ENCODE measurements around the gene LSAMP.

DNA sequence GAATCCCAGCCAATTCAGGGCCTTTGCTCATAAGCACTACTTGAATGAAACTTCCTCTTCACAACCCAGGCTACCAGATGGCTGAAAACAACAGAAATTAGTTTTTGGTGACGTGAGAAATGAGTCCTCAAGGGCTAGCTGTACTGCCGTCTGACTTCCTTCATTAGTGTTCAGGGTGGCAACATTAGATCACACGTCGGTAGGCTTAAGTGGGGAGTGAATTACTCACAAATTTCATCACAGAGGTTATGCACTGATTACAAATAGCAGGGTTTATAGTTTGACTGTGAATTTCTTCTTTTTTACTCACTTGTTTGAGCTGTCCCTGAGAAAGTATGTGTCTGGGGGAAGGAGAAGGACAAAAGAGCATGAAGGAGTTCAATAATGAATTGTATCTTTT, 424.8 kb downstream of the LSAMP start:
- TF ChIP-seq CTCF (conservative IDR thresholded peaks at IDR 0.05; ENCODE audit: low read depth, low read length) (no peak), EZH2 (IDR thresholded peaks at IDR 0.05; ENCODE audit: borderline replicate concordance, low read depth, low read length, poor library complexity, severe bottlenecking) (no peak)

Measured in A673 (cell line).